IMR-90 (cell line): ENCODE measurements around the gene UBFD1. TPM values are rescaled to one million over a fixed set of nuclear protein-coding genes. Genes with fewer than 3 reads are reported as not detected.

Experiments
- ATAC-seq: fragments of 200-7000 bp; cut with Tn5 transposase; 2 replicates; pipeline ENCODE4 v1.9.1; 2020; ENCODE audit warnings: low read depth, mild to moderate bottlenecking, moderate library complexity
- BruUV-seq: library from RNA; stranded (reverse); fragments of 400-500 nt; replicated peaks from 2 replicates; lab custom pipeline; 2021; lab: Mats Ljungman, UMichigan
- CTCF ChIA-PET: fragments of 300-600 bp; formaldehyde crosslinking; extraction: SDS; loops from one replicate; lab custom pipeline; 2021; ENCODE audit warnings: antibody characterized with exemption; lab: Yijun Ruan, JAX
- POLR2A ChIA-PET: fragments of 300-600 bp; sonication (Branson Sonifier 250); formaldehyde crosslinking; loops from one replicate; lab custom pipeline; 2022; ENCODE audit warnings: antibody characterized with exemption; ENCODE audit not compliant: unreplicated experiment; lab: Charles Lee
- DNase-seq: peaks from one replicate; pipeline ENCODE4 v3.0.0; 2013
- H2AFZ ChIP-seq: replicated peaks from 2 replicates; pipeline ENCODE3; 2013; ENCODE audit warnings: low read length, mild to moderate bottlenecking; ENCODE audit not compliant: poor library complexity
- H2AK5ac ChIP-seq: 2 replicates; pipeline ENCODE4 v1.6.1; 2013; ENCODE audit warnings: low read depth, low read length, inconsistent platforms
- H2AK9ac ChIP-seq: replicated peaks from 2 replicates; pipeline ENCODE3; 2013; ENCODE audit warnings: mild to moderate bottlenecking, low read depth, low read length, moderate library complexity; ENCODE audit not compliant: poor library complexity
- H2BK120ac ChIP-seq: 2 replicates; pipeline ENCODE4 v1.6.1; 2013; ENCODE audit warnings: low read depth, low read length, inconsistent platforms
- H2BK15ac ChIP-seq: 3 replicates; pipeline ENCODE4 v1.6.1; 2013; ENCODE audit warnings: low read depth, low read length, inconsistent platforms
- H2BK20ac ChIP-seq: 2 replicates; pipeline ENCODE4 v1.6.1; 2013; ENCODE audit warnings: low read depth, mild to moderate bottlenecking, inconsistent platforms, low read length, moderate library complexity
- H2BK5ac ChIP-seq: 2 replicates; pipeline ENCODE4 v1.6.1; 2013; ENCODE audit warnings: mild to moderate bottlenecking, low read depth, low read length, inconsistent platforms; ENCODE audit not compliant: poor library complexity, severe bottlenecking
- H3K14ac ChIP-seq: replicated peaks from 2 replicates; pipeline ENCODE4 v1.6.1; 2013; ENCODE audit warnings: low read depth, low read length, inconsistent platforms
- H3K18ac ChIP-seq: 2 replicates; pipeline ENCODE4 v1.6.1; 2013; ENCODE audit warnings: low read depth, low read length, control low read depth
- H3K23ac ChIP-seq: 2 replicates; pipeline ENCODE4 v1.6.1; 2013; ENCODE audit warnings: low read depth, low read length, inconsistent platforms
- H3K27ac ChIP-seq: 2 replicates; pipeline ENCODE4 v1.5.1; 2013; ENCODE audit warnings: mild to moderate bottlenecking, control low read depth, low read length; ENCODE audit not compliant: insufficient read depth
- H3K27me3 ChIP-seq: 2 replicates; pipeline ENCODE4 v1.6.1; 2013; ENCODE audit warnings: low read length; ENCODE audit not compliant: control insufficient read depth, insufficient read depth
- H3K36me3 ChIP-seq: 2 replicates; pipeline ENCODE4 v1.6.1; 2013; ENCODE audit warnings: low read length, mixed read lengths; ENCODE audit not compliant: control insufficient read depth, insufficient read depth
- H3K4ac ChIP-seq: 2 replicates; pipeline ENCODE4 v1.6.1; 2013; ENCODE audit warnings: low read depth, low read length, inconsistent platforms
- H3K4me1 ChIP-seq: 2 replicates; pipeline ENCODE4 v1.6.1; 2013; ENCODE audit warnings: low read length, mixed read lengths; ENCODE audit not compliant: control insufficient read depth, insufficient read depth
- H3K4me2 ChIP-seq: 2 replicates; pipeline ENCODE4 v1.6.1; 2013; ENCODE audit warnings: low read depth, mild to moderate bottlenecking, control low read depth, low read length, moderate library complexity
- H3K4me3 ChIP-seq: 2 replicates; pipeline ENCODE4 v1.5.1; 2013; ENCODE audit warnings: low read depth, mild to moderate bottlenecking, control low read depth, low read length, moderate library complexity; ENCODE audit not compliant: insufficient read depth
- H3K56ac ChIP-seq: 2 replicates; pipeline ENCODE4 v1.6.1; 2013; ENCODE audit warnings: low read length, inconsistent platforms; ENCODE audit not compliant: insufficient read depth; ENCODE audit errors: extremely low read depth
- H3K79me1 ChIP-seq, 2 experiments: 2 replicates each; pipeline ENCODE4 v1.6.1; 2013; ENCODE audit warnings: low read length in 2 of 2, inconsistent platforms in 1 of 2, low read depth in 1 of 2
- H3K9ac ChIP-seq: 2 replicates; pipeline ENCODE4 v1.6.1; 2013; ENCODE audit warnings: low read depth, low read length, control low read depth
- H3K9me1 ChIP-seq: 2 replicates; pipeline ENCODE4 v1.6.1; 2013; ENCODE audit warnings: low read length, inconsistent platforms; ENCODE audit not compliant: insufficient read depth
- H3K9me3 ChIP-seq: 2 replicates; pipeline ENCODE4 v1.6.1; 2013; ENCODE audit warnings: low read length; ENCODE audit not compliant: control insufficient read depth, insufficient read depth
- H4K20me1 ChIP-seq: 2 replicates; pipeline ENCODE4 v1.6.1; 2013; ENCODE audit warnings: low read length, inconsistent platforms; ENCODE audit not compliant: insufficient read depth
- H4K5ac ChIP-seq: 2 replicates; pipeline ENCODE4 v1.6.1; 2013; ENCODE audit warnings: mild to moderate bottlenecking, low read depth, low read length, control low read depth
- H4K8ac ChIP-seq, 2 experiments: 2 replicates each; pipeline ENCODE4 v1.6.1; 2013; ENCODE audit warnings: low read depth in 2 of 2, low read length in 2 of 2, control low read depth in 1 of 2, inconsistent platforms in 1 of 2
- H4K91ac ChIP-seq: 2 replicates; pipeline ENCODE4 v1.6.1; 2013; ENCODE audit warnings: low read depth, low read length, inconsistent platforms; ENCODE audit not compliant: insufficient read depth
- CEBPB ChIP-seq: IDR thresholded peaks from 2 replicates; pipeline ENCODE4 v1.6.1; 2012; ENCODE audit warnings: low read depth, low read length, improper control_type of control experiment
- CTCF ChIP-seq: conservative IDR thresholded peaks from 2 replicates; pipeline ENCODE4 v1.5.1; 2012; ENCODE audit warnings: mild to moderate bottlenecking, low read depth, low read length, improper control_type of control experiment
- MAFK ChIP-seq: IDR thresholded peaks from 2 replicates; pipeline ENCODE4 v1.6.1; 2012; ENCODE audit warnings: low read depth, low read length, improper control_type of control experiment
- MXI1 ChIP-seq: IDR thresholded peaks from 2 replicates; pipeline ENCODE4 v1.6.1; 2012; ENCODE audit warnings: low read depth, mild to moderate bottlenecking, low read length, moderate library complexity, borderline replicate concordance
- NFE2L2 ChIP-seq: fragments of 150-350 bp; IDR thresholded peaks from 2 replicates; pipeline ENCODE4 v1.6.1; 2016; ENCODE audit warnings: low read depth, mild to moderate bottlenecking, low read length
- RCOR1 ChIP-seq: IDR thresholded peaks from 2 replicates; pipeline ENCODE4 v1.6.1; 2012; ENCODE audit warnings: mild to moderate bottlenecking, low read length, improper control_type of control experiment; ENCODE audit not compliant: insufficient replicate concordance
- RFX5 ChIP-seq: IDR thresholded peaks from 2 replicates; pipeline ENCODE4 v1.8.0; 2012; ENCODE audit warnings: low read depth, mild to moderate bottlenecking, low read length, moderate library complexity
- USF2 ChIP-seq: fragments of 150-350 bp; IDR thresholded peaks from 2 replicates; pipeline ENCODE4 v1.6.1; 2017; ENCODE audit warnings: mild to moderate bottlenecking, antibody characterized with exemption, low read length, low read depth
- WGBS, 2 experiments: methylation state at CpG; one replicate each; pipeline versions ENCODE4 v1.1.5 to v1.1.7; 2013; ENCODE audit warnings: missing lambda C conversion rate in 2 of 2; ENCODE audit not compliant: insufficient read length in 1 of 2; ENCODE audit errors: extremely low coverage in 2 of 2; 5-methylcytosine and 5-hydroxymethylcytosine counted together
- dilution Hi-C: fragments of 300-500 bp; cut with HindIII; formaldehyde crosslinking; loops from one replicate; pipeline ENCODE4 v1.14.3; 2018; ENCODE audit warnings: low sequenced_read_pairs; ENCODE audit not compliant: unreplicated experiment
- in situ Hi-C: fragments of 300-500 bp; cut with MboI; formaldehyde crosslinking; loops from 3 replicates; pipeline ENCODE4 v1.14.3; 2019; ENCODE audit warnings: low sequenced_read_pairs, inconsistent platforms, mixed read lengths
- intact Hi-C: fragments of 100-400 bp; cut with micrococcal nuclease; formaldehyde crosslinking; loops from 2 replicates; pipeline ENCODE4 v1.10.0; 2022
- polyA plus RNA-seq, 3 experiments: library from polyadenylated mRNA; depleted of rRNA; stranded (reverse); fragments of >200 nt; gene quantifications; 2 replicates each; pipeline ENCODE4 v1.2.3, GENCODE V29; 2012; ENCODE audit warnings: low replicate concordance in 1 of 3
- total RNA-seq: library from RNA; depleted of rRNA; stranded (reverse); fragments of >200 nt; gene quantifications from 2 replicates; pipeline ENCODE4 v1.2.3, GENCODE V29; 2012

UBFD1 gene
- total and polyA plus RNA-seq, 2 of the 4 experiments (the other 2 are of a cell fraction), result 39.3 to 55.0 TPM

- dilution Hi-C loops (no loop called here), in situ Hi-C loops (no loop called here), intact Hi-C loops (no loop called here)
- WGBS, 2 experiments, result 89% methylated on average over 3 of the region's 6 CpGs; no CpG with 5 or more reads in 1 of the 2 experiments
- Histone ChIP-seq H3K23ac (no peak overlapping the region), H2AFZ (no peak overlapping the region), H2AK5ac (no peak overlapping the region), H3K4ac (no peak overlapping the region), H3K4me2 (no peak overlapping the region), H2BK120ac (no peak overlapping the region), H2AK9ac (no peak overlapping the region), H2BK15ac (no peak overlapping the region), H3K9ac (no peak overlapping the region), H3K36me3 (peaks cover 38% of the 10 kb centered on the region), H4K5ac (no peak overlapping the region), H2BK5ac (no peak overlapping the region), H3K14ac (no peak overlapping the region), H2BK20ac (no peak overlapping the region), H3K79me1 (peaks cover 9 to 30% of the 10 kb centered on the region in 2 experiments; a peak in 3 of 4 replicates), H3K56ac (no peak overlapping the region), H3K18ac (no peak overlapping the region), H3K9me1 (no peaks in the 10 kb centered on the region; the same call in none of the 2 replicates), H3K4me1 (no peaks in the 10 kb centered on the region), H3K4me3 (no peak overlapping the region), H4K91ac (no peak overlapping the region), H4K20me1 (no peaks in the 10 kb centered on the region), H3K27me3 (no peaks in the 10 kb centered on the region), H3K27ac (no peak overlapping the region), H3K9me3 (no peaks in the 10 kb centered on the region), H4K8ac (no peak overlapping the region)
- ChIA-PET POLR2A (no interaction called here), CTCF (interaction anchor here (0.6 kb wide), 1 partner anchor 14 kb away, joined by 4 read pairs; no protein-coding TSS in a partner anchor)
- no TSS peak for BruUV-seq
- no peak for TF ChIP-seq MXI1
- TF ChIP-seq RFX5, result no peak
- TF ChIP-seq MAFK, result no peak
- no peak for TF ChIP-seq NFE2L2
- TF ChIP-seq RCOR1, result no peak
- no peak for TF ChIP-seq CEBPB
- no peak for TF ChIP-seq USF2
- TF ChIP-seq CTCF, result no peak
- ATAC-seq, result no peak
- no peak for DNase-seq
These were observed 5.4 kb upstream of the UBFD1 start for GRCh38 chr16:23552161-23552560.
